GM12891 (cell line): ENCODE measurements around the gene PRPSAP2.

ENCODE experiments used
- DNase-seq: peaks from one replicate; pipeline ENCODE4 v3.0.0; 2011; ENCODE audit warnings: low spot score; ENCODE audit not compliant: insufficient read length
- FAIRE-seq: peaks from 2 replicates; lab custom pipeline; 2011; peaks lifted over from hg19 to GRCh38; lab: Jason Lieb, UNC
- PAX5 ChIP-seq: IDR thresholded peaks from 2 replicates; pipeline ENCODE4 v1.6.1; 2011; ENCODE audit warnings: low read length, moderate library complexity, mild to moderate bottlenecking; ENCODE audit not compliant: insufficient read depth, severe bottlenecking
- POLR2A ChIP-seq: IDR thresholded peaks from 2 replicates; pipeline ENCODE4 v1.6.1; 2011; ENCODE audit warnings: low read depth, low read length, control low read depth
- POLR2AphosphoS5 ChIP-seq: IDR thresholded peaks from 2 replicates; pipeline ENCODE4 v1.6.1; 2011; ENCODE audit warnings: low read depth, low read length, control low read depth
- POU2F2 ChIP-seq: IDR thresholded peaks from 2 replicates; pipeline ENCODE4 v1.6.1; 2011; ENCODE audit warnings: low read depth, mild to moderate bottlenecking, control low read depth, low read length, moderate library complexity
- SPI1 ChIP-seq: IDR thresholded peaks from 2 replicates; pipeline ENCODE4 v1.6.1; 2011; ENCODE audit warnings: low read depth, low read length, control low read depth
- TAF1 ChIP-seq: IDR thresholded peaks from 2 replicates; pipeline ENCODE4 v1.6.1; 2011; ENCODE audit warnings: low read depth, low read length, control low read depth

Gene PRPSAP2

DNA sequence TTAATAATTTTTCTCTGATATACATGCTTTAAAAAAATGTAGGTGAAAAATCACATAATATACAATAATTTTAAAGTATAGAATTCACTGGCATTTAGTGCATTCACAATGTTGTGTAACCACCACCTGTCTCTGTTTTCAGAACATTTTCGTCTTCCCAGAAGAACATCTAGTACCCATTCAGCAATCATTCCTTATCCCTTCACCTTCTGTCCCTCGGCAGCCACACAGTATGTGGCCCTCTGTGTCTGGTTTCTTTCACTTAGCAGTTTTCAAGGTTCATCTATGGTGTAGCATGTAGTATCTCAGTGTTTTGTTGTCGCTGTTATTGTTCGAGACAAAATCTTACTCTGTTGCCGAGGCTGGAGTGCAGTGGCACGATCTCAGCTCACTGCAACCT, 33.6 kb downstream of the PRPSAP2 start:
- peak; percentile 81 for FAIRE-seq
- DNase-seq: no peak
- TF ChIP-seq POU2F2 (no peak), PAX5 (no peak), POLR2AphosphoS5 (no peak), POLR2A (no peak), TAF1 (no peak), SPI1 (no peak)

DNA sequence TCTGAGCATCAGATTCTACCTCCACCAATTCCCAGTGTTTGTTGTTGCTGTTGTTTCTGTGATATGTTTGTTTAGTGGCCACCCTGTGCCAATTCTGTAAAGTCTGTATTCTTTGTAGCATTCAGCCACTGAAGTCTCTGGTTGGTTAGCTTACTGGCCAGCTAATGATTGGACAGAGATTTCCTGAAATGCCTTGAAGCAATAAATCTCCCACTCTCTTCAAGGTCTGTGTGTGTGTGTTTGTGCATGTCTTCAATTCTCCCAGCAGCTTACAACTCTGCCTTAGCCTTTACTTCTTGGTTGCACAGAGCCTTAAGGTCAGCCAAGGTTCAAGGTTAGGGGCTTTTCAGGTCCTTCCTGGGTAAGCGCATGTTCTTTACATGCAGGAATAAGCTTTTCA, 38.2 kb downstream of the PRPSAP2 start:
- TF ChIP-seq TAF1 (no peak), PAX5 (no peak), POLR2AphosphoS5 (no peak), POU2F2 (no peak), SPI1 (no peak), POLR2A (no peak)
- DNase-seq: no peak
- no peak for FAIRE-seq

DNA sequence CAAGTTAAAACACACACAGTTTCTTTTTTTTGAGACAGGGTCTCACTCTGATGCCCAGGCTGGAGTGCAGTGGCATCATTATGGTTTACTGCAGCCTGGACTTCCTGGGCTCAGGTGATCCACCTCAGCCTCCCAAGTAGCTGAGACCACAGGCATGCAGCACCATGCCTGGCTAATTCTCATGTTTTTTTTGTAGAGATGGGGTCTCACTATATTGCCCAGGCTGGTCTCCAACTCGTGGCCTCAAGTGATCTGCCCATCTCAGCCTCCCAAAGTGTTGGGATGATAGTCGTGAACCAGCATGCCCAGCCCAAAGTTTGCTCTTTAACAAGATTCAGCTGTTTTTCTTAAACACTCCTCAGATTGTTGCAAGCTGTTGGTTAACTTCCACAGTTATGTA, 39.0 kb downstream of the PRPSAP2 start:
- DNase-seq (no peak), FAIRE-seq (no peak)
- no peak for TF ChIP-seq POLR2AphosphoS5
- TF ChIP-seq POLR2A: no peak
- TF ChIP-seq SPI1: no peak
- no peak for TF ChIP-seq POU2F2

DNA sequence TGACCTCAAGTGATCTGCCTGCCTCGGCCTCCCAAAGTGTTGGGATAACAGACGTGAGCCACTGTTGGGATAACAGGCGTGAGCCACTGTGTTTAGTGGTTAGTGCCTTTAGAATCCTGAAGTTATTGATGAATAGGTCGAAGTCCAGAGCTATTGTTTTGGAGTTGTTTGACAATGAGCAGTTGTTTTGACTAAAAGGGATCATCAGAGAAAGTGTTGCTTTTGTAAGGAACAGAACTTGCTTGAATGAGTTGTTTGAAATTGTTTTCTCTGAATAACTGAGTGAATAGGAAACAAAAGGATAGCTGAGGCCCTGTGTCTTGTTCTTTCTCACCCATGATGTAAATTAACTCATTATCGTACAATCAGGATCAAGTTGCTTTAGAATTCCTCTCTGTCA, 46.6 kb downstream of the PRPSAP2 start:
- TF ChIP-seq SPI1 (no peak), TAF1 (no peak), POU2F2 (no peak), PAX5 (no peak), POLR2AphosphoS5 (no peak)
- DNase-seq (no peak), FAIRE-seq (no peak)

DNA sequence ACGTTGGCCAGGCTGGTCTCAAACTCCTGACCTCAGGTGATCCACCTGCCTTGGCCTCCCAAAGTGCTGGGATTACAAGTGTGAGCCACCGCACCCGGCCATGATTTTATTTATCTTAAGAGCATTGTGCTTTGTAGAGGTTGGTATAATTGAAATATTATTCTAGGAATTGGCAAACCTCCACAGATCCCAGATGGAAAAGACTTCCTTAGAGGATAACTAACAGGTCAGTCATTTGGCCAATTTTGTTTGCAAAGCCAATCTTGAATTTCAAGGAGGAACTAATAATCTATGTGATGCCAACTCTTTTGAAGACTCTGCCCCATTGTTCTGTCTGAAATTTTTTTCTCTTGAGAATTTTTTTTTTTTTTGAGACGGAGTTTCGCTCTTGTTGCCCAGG, 47.3 kb downstream of the PRPSAP2 start:
- FAIRE-seq (no peak), DNase-seq (no peak)
- TF ChIP-seq POU2F2: no peak
- TF ChIP-seq SPI1: no peak
- TF ChIP-seq PAX5: no peak
- no peak for TF ChIP-seq TAF1
- no peak for TF ChIP-seq POLR2A

DNA sequence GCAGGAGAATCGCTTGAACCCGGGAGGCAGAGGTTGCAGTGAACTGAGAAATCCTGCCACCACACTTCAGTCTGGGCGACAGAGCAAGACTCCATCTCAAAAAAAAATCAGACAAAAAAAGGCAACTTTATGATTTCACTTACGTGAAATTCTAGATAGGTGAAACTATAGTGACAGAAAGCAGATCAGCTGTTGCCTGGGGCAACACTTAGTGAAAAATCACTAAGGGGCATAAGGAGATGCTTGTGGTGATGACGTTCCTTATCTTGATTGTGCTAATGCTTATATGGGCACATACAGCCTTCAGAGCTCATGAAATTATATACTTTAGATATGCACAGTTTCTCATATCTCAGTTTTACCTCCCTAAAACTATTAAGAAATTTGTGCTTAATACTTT, 52.4 kb downstream of the PRPSAP2 start:
- TF ChIP-seq POLR2A: no peak
- DNase-seq (no peak), FAIRE-seq (no peak)

DNA sequence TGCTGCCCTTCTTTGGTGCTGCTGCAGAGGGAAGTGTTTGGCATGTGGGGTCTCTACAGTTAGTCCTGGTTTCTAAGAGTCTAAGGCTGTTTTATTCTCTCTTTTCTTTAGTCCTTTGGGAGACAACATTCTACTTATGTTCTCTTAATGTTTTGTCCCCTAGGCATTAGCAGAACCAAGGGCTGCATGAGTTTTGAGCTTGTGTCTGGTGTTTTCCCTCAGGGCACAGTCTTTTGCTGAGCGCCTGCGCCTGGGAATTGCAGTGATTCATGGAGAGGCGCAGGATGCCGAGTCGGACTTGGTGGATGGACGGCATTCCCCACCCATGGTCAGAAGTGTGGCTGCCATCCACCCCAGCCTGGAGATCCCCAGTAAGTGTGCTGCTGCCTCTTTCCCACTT, 53.0 kb downstream of the PRPSAP2 start:
- DNase-seq (no peak), FAIRE-seq (no peak)
- TF ChIP-seq POLR2A: no peak
- TF ChIP-seq PAX5: no peak

DNA sequence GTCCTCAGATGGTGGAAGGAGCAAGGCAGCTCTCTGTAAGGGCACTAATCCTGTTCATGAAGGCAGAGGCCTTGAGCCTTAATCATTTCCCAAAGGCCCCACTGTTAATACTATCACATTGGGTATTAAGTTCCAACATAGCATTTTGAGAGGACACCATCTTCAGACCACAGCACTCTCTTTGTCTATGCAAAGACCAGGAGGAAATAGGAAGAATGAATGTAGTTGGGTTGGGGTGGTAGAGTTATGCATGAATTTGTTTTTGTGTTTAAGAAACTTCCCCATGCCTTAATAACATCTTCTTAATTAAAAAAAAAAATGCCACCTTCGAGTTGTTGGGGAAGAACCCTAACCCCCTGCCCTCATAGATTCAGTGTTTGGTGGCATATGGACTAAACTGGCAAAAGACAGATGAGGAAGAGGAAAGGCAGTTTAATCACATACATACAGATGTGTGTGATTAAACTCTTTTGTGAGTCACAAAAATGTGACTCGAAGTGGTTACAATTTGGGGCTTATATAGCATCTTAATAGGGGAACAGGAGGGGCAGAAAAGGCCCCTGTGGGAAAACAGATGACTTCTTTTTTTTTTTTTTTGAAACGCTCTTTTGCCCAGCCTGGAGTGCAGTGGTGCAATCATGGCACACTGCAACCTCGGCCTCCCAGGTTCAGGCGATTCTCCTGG, 59.0 kb downstream of the PRPSAP2 start:
- DNase-seq (no peak), FAIRE-seq (no peak)
- no peak for TF ChIP-seq PAX5
- TF ChIP-seq POLR2A: no peak
- no peak for TF ChIP-seq POLR2AphosphoS5
- TF ChIP-seq TAF1: no peak
- no peak for TF ChIP-seq SPI1
- no peak for TF ChIP-seq POU2F2

DNA sequence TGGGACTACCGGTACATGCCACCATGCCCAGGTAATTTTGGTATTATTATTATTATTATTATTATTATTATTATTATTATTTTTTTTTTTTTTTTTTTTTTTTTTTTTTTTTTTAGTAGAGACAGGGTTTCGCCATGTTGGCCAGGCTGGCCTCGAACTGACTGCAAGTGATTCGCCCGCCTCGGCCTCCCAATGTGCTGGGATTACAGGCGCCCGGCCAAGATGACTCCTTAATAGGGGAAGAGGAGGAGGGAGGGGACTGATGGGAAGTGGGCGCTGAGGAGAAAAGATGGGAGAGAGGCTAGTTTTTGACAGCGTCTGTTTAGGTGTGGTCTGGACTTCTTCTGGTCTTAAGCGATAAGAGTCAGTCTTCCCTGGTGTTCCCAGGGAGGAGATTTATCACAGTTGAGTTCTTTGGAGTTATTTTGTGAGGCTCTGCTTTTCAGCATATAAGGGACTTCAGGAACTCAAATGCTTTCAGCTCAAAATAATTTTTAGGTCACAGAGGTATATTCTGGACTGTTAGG, 59.6 kb downstream of the PRPSAP2 start:
- TF ChIP-seq POLR2A: no peak
- TF ChIP-seq POU2F2: no peak
- no peak for TF ChIP-seq SPI1
- TF ChIP-seq PAX5: no peak
- TF ChIP-seq POLR2AphosphoS5: no peak
- no peak for TF ChIP-seq TAF1
- FAIRE-seq: no peak
- DNase-seq: no peak

DNA sequence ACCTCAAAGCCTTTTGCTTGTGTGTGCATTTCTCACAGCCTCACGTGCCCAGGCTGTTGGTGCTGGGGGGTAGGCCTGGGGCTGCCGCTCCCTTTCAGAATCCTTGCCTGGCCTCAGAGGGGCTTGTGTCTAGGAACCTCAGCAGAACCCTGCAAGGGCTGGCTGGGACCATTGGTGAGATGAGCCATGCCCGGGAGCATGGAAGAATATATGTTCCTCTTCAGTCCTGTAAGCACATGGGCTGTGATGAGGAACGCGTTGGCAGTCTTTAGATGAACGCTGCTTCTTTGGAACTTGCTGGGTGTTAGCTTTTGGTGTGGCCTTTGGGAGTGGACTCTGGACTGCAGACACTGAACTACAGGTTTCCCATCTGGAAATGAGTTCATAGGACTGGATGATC, 62.0 kb downstream of the PRPSAP2 start:
- DNase-seq (no peak), FAIRE-seq (peak; percentile 26)
- TF ChIP-seq SPI1 (no peak), POLR2AphosphoS5 (no peak), POU2F2 (no peak), POLR2A (no peak), TAF1 (no peak), PAX5 (no peak)

DNA sequence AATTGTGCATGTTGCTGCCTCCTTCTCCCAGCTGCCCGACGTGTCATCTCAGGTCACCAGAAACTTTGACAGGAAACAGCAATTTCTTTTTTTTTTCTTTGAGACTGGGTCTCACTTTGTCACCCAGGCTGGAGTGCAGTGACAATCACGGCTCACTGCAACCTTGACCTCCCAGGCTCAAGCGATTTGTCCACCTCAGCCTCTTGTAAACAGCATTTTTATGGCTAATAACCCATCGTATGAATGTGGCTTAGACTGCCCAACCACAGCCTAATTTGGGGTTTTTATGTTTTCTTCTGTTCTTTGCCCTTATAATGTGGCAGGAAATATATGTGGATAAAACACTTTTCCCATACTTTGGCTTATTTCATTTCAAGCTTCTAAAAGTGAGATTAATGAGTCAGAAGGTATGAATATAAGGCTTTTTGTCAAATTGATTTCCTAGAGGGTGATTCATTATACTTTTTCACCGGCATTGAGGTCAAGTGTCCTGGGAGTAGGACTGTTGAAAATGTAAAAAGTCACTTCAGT, 63.0 kb downstream of the PRPSAP2 start:
- DNase-seq (no peak), FAIRE-seq (peak; percentile 75)
- TF ChIP-seq SPI1: no peak
- TF ChIP-seq POLR2A: peak; percentile 74
- TF ChIP-seq POLR2AphosphoS5: peak; percentile 44; the same call in 1 of the 2 replicates
